Endothelial cell of umbilical vein (primary cell): ENCODE measurements around the gene SST. TPM values are rescaled to one million over a fixed set of nuclear protein-coding genes. Genes with fewer than 3 reads are reported as not detected.

Experiments
- BruUV-seq: library from RNA; stranded (reverse); fragments of 400-500 nt; replicated peaks from 2 replicates; lab custom pipeline; 2021; lab: Mats Ljungman, UMichigan
- CTCF ChIA-PET: fragments of 300-600, 350-600 bp; sonication (Branson Sonifier 250); formaldehyde crosslinking; loops from one replicate; lab custom pipeline; 2021; ENCODE audit warnings: antibody characterized with exemption, inconsistent platforms; lab: Charles Lee
- POLR2A ChIA-PET: fragments of 300-600, 350-600 bp; sonication (Branson Sonifier 250); formaldehyde crosslinking; loops from one replicate; lab custom pipeline; 2021; ENCODE audit warnings: antibody characterized with exemption, inconsistent platforms; lab: Charles Lee
- DNase-seq: peaks from one replicate; pipeline ENCODE4 v3.0.0-alpha.2; 2011; ENCODE audit warnings: low read depth, low spot score
- FAIRE-seq: peaks from 2 replicates; lab custom pipeline; 2011; peaks lifted over from hg19 to GRCh38; lab: Jason Lieb, UNC
- H2AFZ ChIP-seq: 2 replicates; pipeline ENCODE4 v1.6.0; 2012; ENCODE audit warnings: low read depth, low read length, control low read depth, inconsistent platforms
- H3K27ac ChIP-seq: 2 replicates; pipeline ENCODE4 v1.5.1; 2011; ENCODE audit warnings: low read depth, mild to moderate bottlenecking, control low read depth, low read length, moderate library complexity; ENCODE audit not compliant: insufficient read depth
- H3K27me3 ChIP-seq, 2 experiments: 2 replicates each; pipeline versions ENCODE4 v1.6.0 to v1.6.1; 2011; ENCODE audit warnings: low read length in 2 of 2, mixed read lengths in 1 of 2; ENCODE audit not compliant: control insufficient read depth in 2 of 2, insufficient read depth in 2 of 2
- H3K36me3 ChIP-seq, 2 experiments: 2 replicates in 1 of 2; 3 replicates in 1 of 2; pipeline ENCODE4 v1.5.1; 2011; ENCODE audit warnings: low read length in 2 of 2, mild to moderate bottlenecking in 1 of 2, moderate library complexity in 1 of 2; ENCODE audit not compliant: control insufficient read depth in 2 of 2, insufficient read depth in 2 of 2; ENCODE audit errors: extremely low read depth in 1 of 2
- H3K4me1 ChIP-seq: 3 replicates; pipeline ENCODE4 v1.5.1; 2011; ENCODE audit warnings: mild to moderate bottlenecking, low read length; ENCODE audit not compliant: control insufficient read depth, insufficient read depth; ENCODE audit errors: extremely low read depth
- H3K4me2 ChIP-seq: 2 replicates; pipeline ENCODE4 v1.6.1; 2011; ENCODE audit warnings: low read length, control low read depth, mixed read lengths; ENCODE audit not compliant: insufficient read depth
- H3K4me3 ChIP-seq, 3 experiments: fragments of 200-600 bp in 1 of 3; sonication (generic), shearing (Covaris generic) in 1 of 3; replicated peaks in 1 of 3; 2 replicates each; pipeline ENCODE4 v1.5.1; 2011 to 2016; ENCODE audit warnings: control low read depth in 3 of 3, low read length in 3 of 3, mild to moderate bottlenecking in 2 of 3, inconsistent platforms in 1 of 3, low read depth in 1 of 3, moderate library complexity in 1 of 3; ENCODE audit not compliant: insufficient read depth in 1 of 3
- H3K79me2 ChIP-seq: 2 replicates; pipeline ENCODE4 v1.6.0; 2012; ENCODE audit warnings: low read length, inconsistent platforms; ENCODE audit not compliant: control insufficient read depth, insufficient read depth
- H3K9ac ChIP-seq: replicated peaks from 2 replicates; pipeline ENCODE3; 2011; ENCODE audit warnings: low read length, control low read depth; ENCODE audit not compliant: insufficient read depth; ENCODE audit errors: extremely low read depth
- H3K9me1 ChIP-seq: replicated peaks from 3 replicates; pipeline ENCODE4 v1.6.0; 2011; ENCODE audit warnings: mild to moderate bottlenecking, low read length; ENCODE audit not compliant: control insufficient read depth, insufficient read depth; ENCODE audit errors: extremely low read depth
- H3K9me3 ChIP-seq: replicated peaks from 2 replicates; pipeline ENCODE4 v1.5.1; 2012; ENCODE audit warnings: low read length, inconsistent platforms; ENCODE audit not compliant: control insufficient read depth, insufficient read depth
- H4K20me1 ChIP-seq: replicated peaks from 2 replicates; pipeline ENCODE3; 2011; ENCODE audit warnings: mild to moderate bottlenecking, low read length; ENCODE audit not compliant: control insufficient read depth, insufficient read depth; ENCODE audit errors: extremely low read depth
- EZH2 ChIP-seq: IDR thresholded peaks from 2 replicates; pipeline ENCODE4 v1.6.1; 2012; ENCODE audit warnings: borderline replicate concordance, low read depth, mild to moderate bottlenecking, moderate library complexity, low read length, inconsistent platforms; ENCODE audit not compliant: severe bottlenecking
- FOS ChIP-seq: IDR thresholded peaks from 2 replicates; pipeline ENCODE4 v1.6.1; 2011; ENCODE audit warnings: mild to moderate bottlenecking, low read length, moderate library complexity, borderline replicate concordance; ENCODE audit not compliant: insufficient read depth
- GATA2 ChIP-seq: IDR thresholded peaks from 2 replicates; pipeline ENCODE4 v1.7.0; 2011; ENCODE audit warnings: low read depth, mild to moderate bottlenecking, moderate library complexity, mixed read lengths, low read length; ENCODE audit not compliant: insufficient read length, insufficient read depth
- JUN ChIP-seq: IDR thresholded peaks from 2 replicates; pipeline ENCODE4 v1.6.1; 2011; ENCODE audit warnings: borderline replicate concordance, low read depth; ENCODE audit not compliant: insufficient read length, insufficient read depth
- MYC ChIP-seq: IDR thresholded peaks from one replicate; pipeline ENCODE4 v1.6.1; 2011; ENCODE audit warnings: mild to moderate bottlenecking, low read depth, low read length
- POLR2A ChIP-seq: IDR thresholded peaks from 2 replicates; pipeline ENCODE4 v1.6.1; 2012; ENCODE audit warnings: low read depth, mild to moderate bottlenecking, control low read depth, low read length
- POLR2AphosphoS5 ChIP-seq: IDR thresholded peaks from 2 replicates; pipeline ENCODE4 v1.6.1; 2012; ENCODE audit warnings: low read depth, mild to moderate bottlenecking, control low read depth, low read length, moderate library complexity; ENCODE audit not compliant: insufficient read depth
- dilution Hi-C: fragments of 300-500 bp; cut with MboI; formaldehyde crosslinking; loops from one replicate; pipeline ENCODE4 v1.15.0; 2019; ENCODE audit warnings: low sequenced_read_pairs; ENCODE audit not compliant: extremely low pct_ligation_motif_present
- intact Hi-C: fragments of 100-400 bp; cut with micrococcal nuclease; formaldehyde crosslinking; loops from one replicate; pipeline ENCODE4 v1.10.0; 2022
- polyA plus RNA-seq, 4 experiments: library from polyadenylated mRNA; depleted of rRNA in 3 of 4; stranded (reverse) in 3 of 4; unstranded in 1 of 4; fragments of >200 nt; gene quantifications; 2 replicates each; pipeline versions ENCODE4 v1.2.1 to v1.2.3, GENCODE V29; 2011 to 2012; ENCODE audit warnings: missing spikeins in 1 of 4
- total RNA-seq: library from RNA; stranded (reverse); gene quantifications from 2 replicates; pipeline ENCODE4 v1.2.3, GENCODE V29; 2021
- TF ChIP-seq, protein P1 (sequence below): IDR thresholded peaks from 2 replicates; pipeline ENCODE4 v1.6.1; 2011; ENCODE audit not compliant: insufficient read depth, insufficient read length
- TF ChIP-seq, protein P2 (sequence below), 2 donors: IDR thresholded peaks; 1 replicate in 1 of 2; 2 replicates in 1 of 2; pipeline ENCODE4 v1.5.1; 2011; ENCODE audit warnings: low read length in 2 of 2, mild to moderate bottlenecking in 2 of 2, moderate library complexity in 2 of 2, control low read depth in 1 of 2, inconsistent platforms in 1 of 2, low read depth in 1 of 2; ENCODE audit not compliant: insufficient read depth in 1 of 2; ENCODE audit errors: extremely low read depth in 1 of 2

The SST gene
- total and polyA plus RNA-seq, 2 donors (not counting 3 experiments of a cell fraction or from before 2014, with no cell fraction given) = not detected

DNA sequence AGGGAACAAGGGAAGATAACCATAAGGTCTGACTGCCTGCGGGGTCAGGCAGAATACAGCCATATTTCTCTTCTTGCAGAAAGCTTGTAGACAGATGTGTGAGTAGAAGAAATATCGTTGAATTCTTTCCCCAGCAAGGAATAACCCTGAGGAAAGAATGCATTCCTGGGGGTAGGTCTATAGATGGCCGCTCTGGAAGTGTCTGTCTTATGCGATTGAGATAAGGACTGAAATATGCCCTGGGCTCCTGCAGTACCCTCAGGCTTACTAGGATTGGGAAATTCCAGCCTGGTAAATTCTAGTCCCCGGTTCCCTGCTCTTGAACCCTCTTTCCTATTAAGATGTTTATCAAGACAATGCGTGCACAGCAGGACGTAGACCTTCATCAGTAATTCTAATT is 15.8 kb upstream of the SST start:
- no peak for FAIRE-seq
- H3K4me3 ChIP-seq = no peak overlapping the region
- intact Hi-C loops (no loop called here), dilution Hi-C loops (loop anchor here (25.0 kb wide), 1 partner anchor 374 kb away; no protein-coding TSS in a partner anchor)
- H3K4me1 ChIP-seq = no peaks in the 10 kb centered on the region
- TF ChIP-seq, protein P1, sequence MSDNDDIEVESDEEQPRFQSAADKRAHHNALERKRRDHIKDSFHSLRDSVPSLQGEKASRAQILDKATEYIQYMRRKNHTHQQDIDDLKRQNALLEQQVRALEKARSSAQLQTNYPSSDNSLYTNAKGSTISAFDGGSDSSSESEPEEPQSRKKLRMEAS = no peak
- TF ChIP-seq POLR2A (no peak), JUN (no peak), GATA2 (no peak), EZH2 (no peak), FOS (no peak), POLR2AphosphoS5 (no peak), MYC (no peak)
- TF ChIP-seq, protein P2, sequence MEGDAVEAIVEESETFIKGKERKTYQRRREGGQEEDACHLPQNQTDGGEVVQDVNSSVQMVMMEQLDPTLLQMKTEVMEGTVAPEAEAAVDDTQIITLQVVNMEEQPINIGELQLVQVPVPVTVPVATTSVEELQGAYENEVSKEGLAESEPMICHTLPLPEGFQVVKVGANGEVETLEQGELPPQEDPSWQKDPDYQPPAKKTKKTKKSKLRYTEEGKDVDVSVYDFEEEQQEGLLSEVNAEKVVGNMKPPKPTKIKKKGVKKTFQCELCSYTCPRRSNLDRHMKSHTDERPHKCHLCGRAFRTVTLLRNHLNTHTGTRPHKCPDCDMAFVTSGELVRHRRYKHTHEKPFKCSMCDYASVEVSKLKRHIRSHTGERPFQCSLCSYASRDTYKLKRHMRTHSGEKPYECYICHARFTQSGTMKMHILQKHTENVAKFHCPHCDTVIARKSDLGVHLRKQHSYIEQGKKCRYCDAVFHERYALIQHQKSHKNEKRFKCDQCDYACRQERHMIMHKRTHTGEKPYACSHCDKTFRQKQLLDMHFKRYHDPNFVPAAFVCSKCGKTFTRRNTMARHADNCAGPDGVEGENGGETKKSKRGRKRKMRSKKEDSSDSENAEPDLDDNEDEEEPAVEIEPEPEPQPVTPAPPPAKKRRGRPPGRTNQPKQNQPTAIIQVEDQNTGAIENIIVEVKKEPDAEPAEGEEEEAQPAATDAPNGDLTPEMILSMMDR (IDR thresholded peaks at IDR 0.05; ENCODE audit: extremely low read depth in 1 of 2, insufficient read depth in 1 of 2, low read depth in 1 of 2, low read length in 2 of 2) = no peak
- no peak overlapping the region for H3K4me2 ChIP-seq
- ChIA-PET CTCF (no interaction called here), POLR2A (no interaction called here)
- H3K27ac ChIP-seq = no peak overlapping the region
- no peaks in the 10 kb centered on the region for H3K9me1 ChIP-seq
- H4K20me1 ChIP-seq = no peaks in the 10 kb centered on the region
- no peaks in the 10 kb centered on the region for H3K36me3 ChIP-seq
- no peak overlapping the region for H3K9ac ChIP-seq
- no peak overlapping the region for H2AFZ ChIP-seq
- no peak for DNase-seq
- H3K79me2 ChIP-seq = no peaks in the 10 kb centered on the region
- H3K27me3 ChIP-seq = peaks cover 3 to 5% of the 10 kb centered on the region in 2 experiments
- H3K9me3 ChIP-seq = no peaks in the 10 kb centered on the region
- BruUV-seq = no TSS peak
